Sigmoid colon (tissue), 4 donors: Measurements from ENCODE around the gene GET4.

ENCODE experiments used
- CTCF ChIP-seq, 4 experiments: fragments of 450-650 bp in 3 of 4; fragments of 200-600 bp in 1 of 4; IDR thresholded peaks; one replicate each; pipeline ENCODE4 v1.5.1; 2016 to 2019; ENCODE audit warnings: antibody characterized with exemption in 4 of 4, mild to moderate bottlenecking in 3 of 4, moderate library complexity in 2 of 4
- POLR2AphosphoS5 ChIP-seq, 4 donors: sonication (generic); formaldehyde crosslinking; IDR thresholded peaks; one replicate each; pipeline ENCODE4 v1.6.1; 2017; ENCODE audit warnings: antibody characterized with exemption in 4 of 4

GRCh38 chr7:853366-854117, 22.8 kb upstream of the GET4 start:
- TF ChIP-seq CTCF (IDR thresholded peaks at IDR 0.05) = no peak
- no peak for TF ChIP-seq POLR2AphosphoS5 (IDR thresholded peaks at IDR 0.05)
